DOHH2 (cell line): Measurements from ENCODE around the gene FAM180B.

Experiments used
- EZH2phosphoT487 ChIP-seq: fragments of 200-600 bp; sonication (generic); IDR thresholded peaks from 2 replicates; pipeline ENCODE4 v1.6.1; 2017; ENCODE audit warnings: borderline replicate concordance, mild to moderate bottlenecking, antibody characterized with exemption, low read length, moderate library complexity, mixed read lengths
- TF ChIP-seq, protein P1 (sequence below): fragments of 200-600 bp; sonication (generic); IDR thresholded peaks from one replicate; pipeline ENCODE4 v1.5.1; 2014; ENCODE audit warnings: antibody characterized with exemption, mild to moderate bottlenecking, low read depth, low read length; ENCODE audit not compliant: poor library complexity, severe bottlenecking

DNA sequence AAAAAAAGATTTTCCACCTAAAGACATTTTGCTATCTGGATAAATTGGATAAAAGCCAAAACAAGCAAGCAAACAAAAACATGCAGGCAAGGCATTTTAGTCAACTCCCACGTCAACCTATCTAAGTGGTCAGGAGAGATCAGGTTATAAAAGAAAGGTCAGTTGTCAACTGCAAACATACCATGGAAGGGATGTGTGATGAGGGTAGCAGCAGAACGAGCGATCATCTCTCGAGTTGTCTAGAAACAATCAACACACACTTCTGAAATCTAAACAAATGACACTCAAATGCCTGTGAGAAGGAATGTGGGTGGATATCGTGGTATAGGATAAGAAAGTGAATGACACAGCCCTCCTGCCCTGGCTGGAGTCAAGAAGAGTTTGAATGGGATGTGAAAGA lies 45.0 kb downstream of the FAM180B start:
- TF ChIP-seq, protein P1, sequence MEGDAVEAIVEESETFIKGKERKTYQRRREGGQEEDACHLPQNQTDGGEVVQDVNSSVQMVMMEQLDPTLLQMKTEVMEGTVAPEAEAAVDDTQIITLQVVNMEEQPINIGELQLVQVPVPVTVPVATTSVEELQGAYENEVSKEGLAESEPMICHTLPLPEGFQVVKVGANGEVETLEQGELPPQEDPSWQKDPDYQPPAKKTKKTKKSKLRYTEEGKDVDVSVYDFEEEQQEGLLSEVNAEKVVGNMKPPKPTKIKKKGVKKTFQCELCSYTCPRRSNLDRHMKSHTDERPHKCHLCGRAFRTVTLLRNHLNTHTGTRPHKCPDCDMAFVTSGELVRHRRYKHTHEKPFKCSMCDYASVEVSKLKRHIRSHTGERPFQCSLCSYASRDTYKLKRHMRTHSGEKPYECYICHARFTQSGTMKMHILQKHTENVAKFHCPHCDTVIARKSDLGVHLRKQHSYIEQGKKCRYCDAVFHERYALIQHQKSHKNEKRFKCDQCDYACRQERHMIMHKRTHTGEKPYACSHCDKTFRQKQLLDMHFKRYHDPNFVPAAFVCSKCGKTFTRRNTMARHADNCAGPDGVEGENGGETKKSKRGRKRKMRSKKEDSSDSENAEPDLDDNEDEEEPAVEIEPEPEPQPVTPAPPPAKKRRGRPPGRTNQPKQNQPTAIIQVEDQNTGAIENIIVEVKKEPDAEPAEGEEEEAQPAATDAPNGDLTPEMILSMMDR = no peak
- TF ChIP-seq EZH2phosphoT487 = no peak
